GOT3 (cell line): Measurements from ENCODE around the gene CPA2.

ENCODE experiments used
- DNase-seq: peaks from one replicate; lab custom pipeline; 2025; ENCODE audit warnings: mixed read lengths; lab: John Stamatoyannopoulos, UW

CPA2 gene

GRCh38 chr7:130279906-130280305 lies 13.2 kb downstream of the CPA2 start:
- no peak for DNase-seq

GRCh38 chr7:130281260-130281659 lies 14.6 kb downstream of the CPA2 start:
- DNase-seq = no peak

GRCh38 chr7:130286881-130287280 lies 20.2 kb downstream of the CPA2 start:
- no peak for DNase-seq

GRCh38 chr7:130288168-130288567 lies 21.5 kb downstream of the CPA2 start:
- no peak for DNase-seq

- DNase-seq = no peak
Measured at GRCh38 chr7:130288829-130289228, 22.2 kb downstream of the CPA2 start.

GRCh38 chr7:130289478-130289877 lies 22.8 kb downstream of the CPA2 start:
- DNase-seq = no peak

GRCh38 chr7:130290745-130291144 lies 24.1 kb downstream of the CPA2 start:
- no peak for DNase-seq

GRCh38 chr7:130292682-130293257 lies 26.1 kb downstream of the CPA2 start, which contains the start of gene CPA4:
Gene CPA4, plus strand, starts transcription at chr7:130293161. Its CDS starts 20 bp downstream, at chr7:130293181.
- peak; percentile 49 for DNase-seq

- DNase-seq = no peak
Measured at GRCh38 chr7:130293521-130293920, 26.9 kb downstream of the CPA2 start.

- no peak for DNase-seq
Measured at GRCh38 chr7:130294314-130294713, 27.7 kb downstream of the CPA2 start.

GRCh38 chr7:130296221-130296951 lies 29.7 kb downstream of the CPA2 start:
- DNase-seq = no peak

GRCh38 chr7:130297628-130298543 lies 31.2 kb downstream of the CPA2 start:
- no peak for DNase-seq

GRCh38 chr7:130298544-130299326 lies 32.1 kb downstream of the CPA2 start:
- no peak for DNase-seq

- DNase-seq = no peak
Measured at GRCh38 chr7:130299866-130300265, 33.2 kb downstream of the CPA2 start.

- DNase-seq = no peak
Measured at GRCh38 chr7:130301501-130302020, 34.9 kb downstream of the CPA2 start.

- DNase-seq = no peak
Measured at GRCh38 chr7:130302649-130303048, 36.0 kb downstream of the CPA2 start.

GRCh38 chr7:130303127-130303526 lies 36.5 kb downstream of the CPA2 start:
- no peak for DNase-seq

- DNase-seq = no peak
Measured at GRCh38 chr7:130303551-130303950, 36.9 kb downstream of the CPA2 start.

GRCh38 chr7:130303982-130304381 lies 37.3 kb downstream of the CPA2 start:
- no peak for DNase-seq

GRCh38 chr7:130304878-130305277 lies 38.2 kb downstream of the CPA2 start:
- DNase-seq = no peak

GRCh38 chr7:130305433-130306042 lies 38.9 kb downstream of the CPA2 start:
- DNase-seq = no peak
